ENCODE data around the gene LHX3.

DNA sequence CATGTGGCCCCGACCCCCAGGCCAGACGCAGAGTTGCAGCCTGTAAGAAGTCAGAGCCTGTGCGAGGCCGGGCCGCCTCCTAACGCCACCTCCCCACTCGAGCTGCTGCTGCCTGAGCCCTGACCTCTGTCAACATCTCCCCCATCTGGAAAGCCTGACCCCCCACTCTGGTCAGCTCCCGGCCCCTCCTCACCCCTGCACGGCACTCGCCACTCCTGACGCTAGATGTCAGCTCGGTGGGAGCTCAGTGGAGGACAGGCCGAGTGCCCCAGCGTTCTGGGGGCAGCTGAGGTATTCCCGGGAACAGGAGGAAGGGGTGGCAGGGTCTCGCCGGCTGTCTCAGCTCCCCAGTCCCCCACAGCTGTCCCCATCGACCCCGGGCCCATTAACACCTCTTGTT lies 19.9 kb downstream of the LHX3 start:
- TF ChIP-seq EZH2phosphoT487 (IDR thresholded peaks at IDR 0.05; ENCODE audit: borderline replicate concordance, low read length) (no peak), EZH2 (IDR thresholded peaks at IDR 0.05; ENCODE audit: low read length, unreplicated experiment) (no peak)
- TF ChIP-seq, protein P1, sequence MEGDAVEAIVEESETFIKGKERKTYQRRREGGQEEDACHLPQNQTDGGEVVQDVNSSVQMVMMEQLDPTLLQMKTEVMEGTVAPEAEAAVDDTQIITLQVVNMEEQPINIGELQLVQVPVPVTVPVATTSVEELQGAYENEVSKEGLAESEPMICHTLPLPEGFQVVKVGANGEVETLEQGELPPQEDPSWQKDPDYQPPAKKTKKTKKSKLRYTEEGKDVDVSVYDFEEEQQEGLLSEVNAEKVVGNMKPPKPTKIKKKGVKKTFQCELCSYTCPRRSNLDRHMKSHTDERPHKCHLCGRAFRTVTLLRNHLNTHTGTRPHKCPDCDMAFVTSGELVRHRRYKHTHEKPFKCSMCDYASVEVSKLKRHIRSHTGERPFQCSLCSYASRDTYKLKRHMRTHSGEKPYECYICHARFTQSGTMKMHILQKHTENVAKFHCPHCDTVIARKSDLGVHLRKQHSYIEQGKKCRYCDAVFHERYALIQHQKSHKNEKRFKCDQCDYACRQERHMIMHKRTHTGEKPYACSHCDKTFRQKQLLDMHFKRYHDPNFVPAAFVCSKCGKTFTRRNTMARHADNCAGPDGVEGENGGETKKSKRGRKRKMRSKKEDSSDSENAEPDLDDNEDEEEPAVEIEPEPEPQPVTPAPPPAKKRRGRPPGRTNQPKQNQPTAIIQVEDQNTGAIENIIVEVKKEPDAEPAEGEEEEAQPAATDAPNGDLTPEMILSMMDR (conservative IDR thresholded peaks at IDR 0.05; ENCODE audit: low read depth, low read length), result no peak
